ENCODE results near the gene ZNF157.
"Not testable (repeated sequence)": the region's sequence is repeated elsewhere in the genome, so short reads cannot be mapped to it uniquely, and the experiment has no call there.

The ZNF157 gene

GRCh38 chrX:47370278-47370677, at the start of gene ZNF157:
TSS of gene ZNF157 (plus strand) at chrX:47370578. CDS start at chrX:47370669, 91 bp downstream.
- H3K27me3 ChIP-seq (ENCODE audit: insufficient read depth, insufficient read length): no peaks in the 10 kb centered on the region
- no peak for TF ChIP-seq YY1 (IDR thresholded peaks at IDR 0.05; ENCODE audit: insufficient read depth, insufficient read length)
- no peak for TF ChIP-seq SUZ12 (IDR thresholded peaks at IDR 0.05; ENCODE audit: extremely low read depth, insufficient read depth, insufficient read length)
- TF ChIP-seq ZNF274 (IDR thresholded peaks at IDR 0.05; ENCODE audit: low read depth, low read length): no peak
- H3K4me3 ChIP-seq (ENCODE audit: insufficient read length, low read depth): no peak within 1 kb of the TSS
- no peak within 1 kb of the TSS for H3K9ac ChIP-seq (ENCODE audit: insufficient read length, low read depth)
- H3K9me3 ChIP-seq (ENCODE audit: insufficient read depth, low read length): no peaks in the 10 kb centered on the region
- no peak for DNase-seq (ENCODE audit: low read depth, low spot score)
- no peaks in the 10 kb centered on the region for H3K4me1 ChIP-seq (ENCODE audit: insufficient read depth, insufficient read length)
- H3K36me3 ChIP-seq (ENCODE audit: insufficient read depth, insufficient read length, low read length): no peaks in the 10 kb centered on the region

- H3K36me3 ChIP-seq (ENCODE audit: insufficient read depth, insufficient read length, low read length): no peaks in the 10 kb centered on the region
- DNase-seq (ENCODE audit: low read depth, low spot score): peak; percentile 71
- H3K9me3 ChIP-seq (ENCODE audit: insufficient read depth, low read length): no peaks in the 10 kb centered on the region
- H3K27me3 ChIP-seq (ENCODE audit: insufficient read depth, insufficient read length): no peaks in the 10 kb centered on the region
- peak overlapping the region; percentile 11 for H3K4me3 ChIP-seq (ENCODE audit: insufficient read length, low read depth)
- TF ChIP-seq SUZ12 (IDR thresholded peaks at IDR 0.05; ENCODE audit: extremely low read depth, insufficient read depth, insufficient read length) (no peak), YY1 (IDR thresholded peaks at IDR 0.05; ENCODE audit: insufficient read depth, insufficient read length) (peak; percentile 99)
- peak overlapping the region; percentile 70 for H3K9ac ChIP-seq (ENCODE audit: insufficient read length, low read depth)
- H3K4me1 ChIP-seq (ENCODE audit: insufficient read depth, insufficient read length): peaks cover 7% of the 10 kb centered on the region
Measured at GRCh38 chrX:47321386-47321785, 49.0 kb upstream of the ZNF157 start.

DNA sequence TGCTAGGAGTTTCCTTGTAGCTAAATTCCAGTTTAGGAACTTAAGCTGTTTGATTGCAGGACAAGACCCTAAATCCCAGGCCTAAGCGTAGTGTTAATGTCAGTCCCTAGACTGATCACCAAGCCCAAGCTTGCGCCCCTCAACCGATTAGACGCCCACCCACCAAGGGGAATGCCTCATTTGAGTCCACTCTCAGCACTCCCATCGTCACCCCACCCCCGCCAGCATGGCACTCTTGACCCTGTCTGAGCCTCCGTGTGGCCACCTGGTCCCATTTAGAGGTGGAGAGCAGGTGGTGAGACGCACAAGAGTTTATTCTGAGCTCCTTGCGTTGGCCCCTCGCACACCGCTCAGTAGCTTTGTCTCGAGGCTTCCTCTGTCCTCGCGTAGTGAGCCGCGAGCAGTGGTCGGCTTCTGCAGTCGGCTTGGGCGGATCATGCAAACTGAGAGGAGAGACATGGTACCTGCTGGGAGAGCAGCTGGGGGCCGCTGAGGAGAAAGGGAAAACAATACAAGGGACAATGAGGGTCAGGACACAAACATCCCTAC, 48.5 kb upstream of the ZNF157 start:
- Histone ChIP-seq H3K4me3 (ENCODE audit: insufficient read length, low read depth) (peak overlapping the region; percentile 11), H3K9ac (ENCODE audit: insufficient read length, low read depth) (peak overlapping the region; percentile 70), H3K4me1 (ENCODE audit: insufficient read depth, insufficient read length) (peaks cover 7% of the 10 kb centered on the region), H3K36me3 (ENCODE audit: insufficient read depth, insufficient read length, low read length) (no peaks in the 10 kb centered on the region), H3K9me3 (ENCODE audit: insufficient read depth, low read length) (no peaks in the 10 kb centered on the region), H3K27me3 (ENCODE audit: insufficient read depth, insufficient read length) (no peaks in the 10 kb centered on the region)
- no peak for DNase-seq (ENCODE audit: low read depth, low spot score)
- TF ChIP-seq YY1 (IDR thresholded peaks at IDR 0.05; ENCODE audit: insufficient read depth, insufficient read length): no peak
- TF ChIP-seq SUZ12 (IDR thresholded peaks at IDR 0.05; ENCODE audit: extremely low read depth, insufficient read depth, insufficient read length): no peak
- TF ChIP-seq ZNF274 (IDR thresholded peaks at IDR 0.05; ENCODE audit: low read depth, low read length): no peak

DNA sequence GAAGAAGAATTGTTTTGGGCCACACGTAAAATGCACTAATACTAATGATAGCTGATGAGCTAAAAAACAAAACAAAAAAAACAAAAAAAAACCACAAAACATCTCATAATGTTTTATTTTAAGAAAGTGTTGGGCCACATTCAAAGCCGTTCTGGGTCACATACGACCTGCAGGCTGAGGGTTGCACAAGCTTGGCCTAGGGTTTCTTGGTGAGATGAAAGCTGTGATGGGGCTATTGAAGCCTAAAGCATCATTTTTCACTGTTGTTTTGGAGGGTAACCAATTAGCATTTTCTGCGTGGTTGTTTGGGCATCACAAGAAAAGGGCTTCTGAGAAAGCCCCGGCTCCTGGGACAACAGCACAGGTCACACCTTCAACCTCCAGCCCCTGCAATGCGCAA, 42.5 kb upstream of the ZNF157 start:
- Histone ChIP-seq H3K4me1 (ENCODE audit: insufficient read depth, insufficient read length) (peaks cover 2% of the 10 kb centered on the region), H3K9ac (ENCODE audit: insufficient read length, low read depth) (no peak overlapping the region), H3K36me3 (ENCODE audit: insufficient read depth, insufficient read length, low read length) (no peaks in the 10 kb centered on the region), H3K4me3 (ENCODE audit: insufficient read length, low read depth) (no peak overlapping the region), H3K27me3 (ENCODE audit: insufficient read depth, insufficient read length) (no peaks in the 10 kb centered on the region), H3K9me3 (ENCODE audit: insufficient read depth, low read length) (no peaks in the 10 kb centered on the region)
- DNase-seq (ENCODE audit: low read depth, low spot score): no peak
- no peak for TF ChIP-seq SUZ12 (IDR thresholded peaks at IDR 0.05; ENCODE audit: extremely low read depth, insufficient read depth, insufficient read length)
- TF ChIP-seq YY1 (IDR thresholded peaks at IDR 0.05; ENCODE audit: insufficient read depth, insufficient read length): no peak
- no peak for TF ChIP-seq ZNF274 (IDR thresholded peaks at IDR 0.05; ENCODE audit: low read depth, low read length)

- H3K9me3 ChIP-seq (ENCODE audit: insufficient read depth, low read length); DNase-seq (ENCODE audit: low read depth, low spot score); H3K36me3 ChIP-seq (ENCODE audit: insufficient read depth, insufficient read length, low read length); H3K9ac ChIP-seq (ENCODE audit: insufficient read length, low read depth); H3K4me3 ChIP-seq (ENCODE audit: insufficient read length, low read depth); H3K4me1 ChIP-seq (ENCODE audit: insufficient read depth, insufficient read length); H3K27me3 ChIP-seq (ENCODE audit: insufficient read depth, insufficient read length): not testable (repeated sequence)
Measured at GRCh38 chrX:47332729-47333128, 37.6 kb upstream of the ZNF157 start.

DNA sequence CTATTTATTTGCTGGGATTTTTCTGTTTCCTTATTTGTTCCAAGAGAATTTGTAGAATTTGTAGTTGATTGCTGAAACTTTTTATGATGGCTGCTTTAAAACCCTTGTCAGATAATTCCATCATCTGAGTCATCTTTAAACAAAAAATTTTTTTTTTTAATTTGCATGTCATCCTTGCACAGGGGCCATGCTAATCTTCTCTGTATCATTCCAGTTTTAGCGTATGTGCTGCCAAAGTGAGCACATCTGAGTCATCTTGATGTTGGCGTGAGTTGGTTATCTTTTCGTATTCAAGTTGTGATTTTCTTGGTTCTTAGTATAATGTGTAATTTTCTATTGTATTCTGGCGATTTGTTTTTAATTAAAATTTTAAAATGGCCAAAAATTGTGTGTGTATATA, 18.7 kb upstream of the ZNF157 start:
- H3K4me1 ChIP-seq (ENCODE audit: insufficient read depth, insufficient read length): no peaks in the 10 kb centered on the region
- no peak for TF ChIP-seq ZNF274 (IDR thresholded peaks at IDR 0.05; ENCODE audit: low read depth, low read length)
- TF ChIP-seq SUZ12 (IDR thresholded peaks at IDR 0.05; ENCODE audit: extremely low read depth, insufficient read depth, insufficient read length): no peak
- TF ChIP-seq YY1 (IDR thresholded peaks at IDR 0.05; ENCODE audit: insufficient read depth, insufficient read length): no peak
- H3K9me3 ChIP-seq (ENCODE audit: insufficient read depth, low read length): no peaks in the 10 kb centered on the region
- no peaks in the 10 kb centered on the region for H3K27me3 ChIP-seq (ENCODE audit: insufficient read depth, insufficient read length)
- no peak overlapping the region for H3K9ac ChIP-seq (ENCODE audit: insufficient read length, low read depth)
- no peak for DNase-seq (ENCODE audit: low read depth, low spot score)
- H3K4me3 ChIP-seq (ENCODE audit: insufficient read length, low read depth): no peak overlapping the region
- no peaks in the 10 kb centered on the region for H3K36me3 ChIP-seq (ENCODE audit: insufficient read depth, insufficient read length, low read length)

GRCh38 chrX:47358387-47359065, 11.9 kb upstream of the ZNF157 start:
- H3K9me3 ChIP-seq (ENCODE audit: insufficient read depth, low read length): no peaks in the 10 kb centered on the region
- no peaks in the 10 kb centered on the region for H3K4me1 ChIP-seq (ENCODE audit: insufficient read depth, insufficient read length)
- H3K36me3 ChIP-seq (ENCODE audit: insufficient read depth, insufficient read length, low read length): no peaks in the 10 kb centered on the region
- H3K9ac ChIP-seq (ENCODE audit: insufficient read length, low read depth): no peak overlapping the region
- TF ChIP-seq SUZ12 (IDR thresholded peaks at IDR 0.05; ENCODE audit: extremely low read depth, insufficient read depth, insufficient read length): no peak
- no peak for TF ChIP-seq YY1 (IDR thresholded peaks at IDR 0.05; ENCODE audit: insufficient read depth, insufficient read length)
- H3K27me3 ChIP-seq (ENCODE audit: insufficient read depth, insufficient read length): no peaks in the 10 kb centered on the region
- H3K4me3 ChIP-seq (ENCODE audit: insufficient read length, low read depth): no peak overlapping the region
- no peak for DNase-seq (ENCODE audit: low read depth, low spot score)

Data from NT2/D1 (cell line).